Astrocyte (in vitro differentiated cells and primary cell): Measurements from ENCODE around the gene FAM168B. TPM values are rescaled to one million over a fixed set of nuclear protein-coding genes. Genes with fewer than 3 reads are reported as not detected.

ENCODE experiments used
- DNase-seq: peaks from one replicate; pipeline ENCODE4 v3.0.0-alpha.2; 2010; ENCODE audit warnings: low read depth
- FAIRE-seq: peaks from 2 replicates; lab custom pipeline; 2011; peaks lifted over from hg19 to GRCh38; lab: Jason Lieb, UNC
- H2AFZ ChIP-seq: 2 replicates; pipeline ENCODE4 v1.6.0; 2012; ENCODE audit warnings: low read depth, low read length, inconsistent platforms
- H3K27ac ChIP-seq: 2 replicates; pipeline ENCODE4 v1.5.1; 2011; ENCODE audit warnings: low read depth, low read length, inconsistent platforms
- H3K27me3 ChIP-seq: 2 replicates; pipeline ENCODE4 v1.6.0; 2011; ENCODE audit warnings: low read length, inconsistent platforms; ENCODE audit not compliant: insufficient read depth
- H3K36me3 ChIP-seq: 2 replicates; pipeline ENCODE4 v1.5.1; 2011; ENCODE audit warnings: low read length, inconsistent platforms; ENCODE audit not compliant: insufficient read depth
- H3K4me1 ChIP-seq: 2 replicates; pipeline ENCODE4 v1.5.1; 2011; ENCODE audit warnings: low read length, inconsistent platforms; ENCODE audit not compliant: insufficient read depth
- H3K4me2 ChIP-seq: 2 replicates; pipeline ENCODE4 v1.6.0; 2012; ENCODE audit warnings: low read length, inconsistent platforms
- H3K4me3 ChIP-seq: 2 replicates; pipeline ENCODE4 v1.5.1; 2011; ENCODE audit warnings: low read depth, mild to moderate bottlenecking, low read length, inconsistent platforms; ENCODE audit not compliant: insufficient read depth
- H3K79me2 ChIP-seq: 2 replicates; pipeline ENCODE4 v1.6.0; 2012; ENCODE audit warnings: mild to moderate bottlenecking, low read length, inconsistent platforms; ENCODE audit not compliant: insufficient read depth
- H3K9ac ChIP-seq: 2 replicates; pipeline ENCODE4 v1.6.0; 2012; ENCODE audit warnings: mild to moderate bottlenecking, low read length, inconsistent platforms
- H3K9me3 ChIP-seq: 2 replicates; pipeline ENCODE4 v1.5.1; 2012; ENCODE audit warnings: low read depth, mild to moderate bottlenecking, low read length, inconsistent platforms; ENCODE audit not compliant: insufficient read depth
- H4K20me1 ChIP-seq: 2 replicates; pipeline ENCODE4 v1.6.0; 2012; ENCODE audit warnings: low read length, inconsistent platforms; ENCODE audit not compliant: insufficient read depth
- H3K27ac Mint-ChIP-seq: one replicate; pipeline ENCODE4 v1.8.0; 2021; ENCODE audit warnings: mild to moderate bottlenecking, mixed read lengths; ENCODE audit not compliant: unreplicated experiment
- H3K27me3 Mint-ChIP-seq: one replicate; pipeline ENCODE4 v1.8.0; 2021; ENCODE audit warnings: low read depth, mixed read lengths; ENCODE audit not compliant: unreplicated experiment
- H3K36me3 Mint-ChIP-seq: one replicate; pipeline ENCODE4 v1.8.0; 2021; ENCODE audit warnings: low read depth, mixed read lengths; ENCODE audit not compliant: unreplicated experiment
- H3K4me1 Mint-ChIP-seq: one replicate; pipeline ENCODE4 v1.8.0; 2021; ENCODE audit warnings: low read depth, mixed read lengths; ENCODE audit not compliant: unreplicated experiment
- H3K4me3 Mint-ChIP-seq: one replicate; pipeline ENCODE4 v1.8.0; 2021; ENCODE audit warnings: mild to moderate bottlenecking, moderate library complexity, mixed read lengths; ENCODE audit not compliant: unreplicated experiment
- H3K9me3 Mint-ChIP-seq: one replicate; pipeline ENCODE4 v1.8.0; 2021; ENCODE audit warnings: mild to moderate bottlenecking, mixed read lengths; ENCODE audit not compliant: unreplicated experiment
- EZH2 ChIP-seq: IDR thresholded peaks from 2 replicates; pipeline ENCODE4 v1.6.1; 2012; ENCODE audit warnings: mild to moderate bottlenecking, low read length, inconsistent platforms; ENCODE audit not compliant: insufficient read depth
- total RNA-seq: library from RNA; stranded (reverse); gene quantifications from 2 replicates; pipeline ENCODE4 v1.2.1, GENCODE V29; 2021
- TF ChIP-seq, protein P1 (sequence below): IDR thresholded peaks from 2 replicates; pipeline ENCODE4 v1.5.1; 2011; ENCODE audit warnings: low read depth, mild to moderate bottlenecking, inconsistent platforms, low read length, moderate library complexity; ENCODE audit not compliant: insufficient read depth

Gene FAM168B
- total RNA-seq, 1 donor from 2014 or later, result 117 TPM

- H4K20me1 ChIP-seq, result no peaks in the 10 kb centered on the region
- no peak overlapping the region for H3K4me3 ChIP-seq
- H3K4me3 Mint-ChIP-seq, result no peak overlapping the region
- peaks cover 2% of the 10 kb centered on the region for H3K36me3 Mint-ChIP-seq
- no peaks in the 10 kb centered on the region for H3K36me3 ChIP-seq
- H3K9ac ChIP-seq, result no peak overlapping the region
- no peak overlapping the region for H3K27ac Mint-ChIP-seq
- TF ChIP-seq EZH2, result no peak
- TF ChIP-seq, protein P1, sequence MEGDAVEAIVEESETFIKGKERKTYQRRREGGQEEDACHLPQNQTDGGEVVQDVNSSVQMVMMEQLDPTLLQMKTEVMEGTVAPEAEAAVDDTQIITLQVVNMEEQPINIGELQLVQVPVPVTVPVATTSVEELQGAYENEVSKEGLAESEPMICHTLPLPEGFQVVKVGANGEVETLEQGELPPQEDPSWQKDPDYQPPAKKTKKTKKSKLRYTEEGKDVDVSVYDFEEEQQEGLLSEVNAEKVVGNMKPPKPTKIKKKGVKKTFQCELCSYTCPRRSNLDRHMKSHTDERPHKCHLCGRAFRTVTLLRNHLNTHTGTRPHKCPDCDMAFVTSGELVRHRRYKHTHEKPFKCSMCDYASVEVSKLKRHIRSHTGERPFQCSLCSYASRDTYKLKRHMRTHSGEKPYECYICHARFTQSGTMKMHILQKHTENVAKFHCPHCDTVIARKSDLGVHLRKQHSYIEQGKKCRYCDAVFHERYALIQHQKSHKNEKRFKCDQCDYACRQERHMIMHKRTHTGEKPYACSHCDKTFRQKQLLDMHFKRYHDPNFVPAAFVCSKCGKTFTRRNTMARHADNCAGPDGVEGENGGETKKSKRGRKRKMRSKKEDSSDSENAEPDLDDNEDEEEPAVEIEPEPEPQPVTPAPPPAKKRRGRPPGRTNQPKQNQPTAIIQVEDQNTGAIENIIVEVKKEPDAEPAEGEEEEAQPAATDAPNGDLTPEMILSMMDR, result no peak
- H3K79me2 ChIP-seq, result no peaks in the 10 kb centered on the region
- H3K9me3 Mint-ChIP-seq, result peaks cover 9% of the 10 kb centered on the region
- no peaks in the 10 kb centered on the region for H3K4me1 ChIP-seq
- FAIRE-seq (no peak), DNase-seq (no peak)
- no peak overlapping the region for H3K4me2 ChIP-seq
- H3K27me3 Mint-ChIP-seq, result peaks cover 47% of the 10 kb centered on the region
- H3K27ac ChIP-seq, result no peak overlapping the region
- peaks cover 14% of the 10 kb centered on the region for H3K27me3 ChIP-seq
- H3K4me1 Mint-ChIP-seq, result no peaks in the 10 kb centered on the region
- H2AFZ ChIP-seq, result no peak overlapping the region
- peaks cover 11% of the 10 kb centered on the region for H3K9me3 ChIP-seq
These were observed 61.8 kb downstream of the FAM168B start for GRCh38 chr2:131031431-131031841.

- no peak overlapping the region for H3K27ac Mint-ChIP-seq
- H3K27ac ChIP-seq, result no peak overlapping the region
These were observed 62.7 kb downstream of the FAM168B start for GRCh38 chr2:131030478-131030971.

GRCh38 chr2:131029812-131030211 lies 63.4 kb downstream of the FAM168B start:
- TF ChIP-seq, protein P1, result no peak
- no peak for TF ChIP-seq EZH2
- peaks cover 11% of the 10 kb centered on the region for H3K9me3 Mint-ChIP-seq
- FAIRE-seq, result no peak
- H3K27me3 Mint-ChIP-seq, result peaks cover 48% of the 10 kb centered on the region
- H3K4me3 Mint-ChIP-seq, result no peak overlapping the region
- H3K4me1 Mint-ChIP-seq, result no peaks in the 10 kb centered on the region
- Histone ChIP-seq H3K27me3 (peaks cover 11% of the 10 kb centered on the region), H3K9me3 (peaks cover 11% of the 10 kb centered on the region), H3K9ac (no peak overlapping the region), H2AFZ (no peak overlapping the region), H3K36me3 (no peaks in the 10 kb centered on the region), H3K79me2 (no peaks in the 10 kb centered on the region), H4K20me1 (no peaks in the 10 kb centered on the region), H3K27ac (no peak overlapping the region), H3K4me2 (no peak overlapping the region), H3K4me3 (no peak overlapping the region), H3K4me1 (no peaks in the 10 kb centered on the region)
- no peaks in the 10 kb centered on the region for H3K36me3 Mint-ChIP-seq
- no peak for DNase-seq
- H3K27ac Mint-ChIP-seq, result no peak overlapping the region

More at GRCh38 chr2:131030478-131030971, 62.7 kb downstream of the FAM168B start:
- DNase-seq (no peak), FAIRE-seq (no peak)
- Mint-ChIP-seq H3K4me3 (no peak overlapping the region), H3K9me3 (peaks cover 9% of the 10 kb centered on the region), H3K27me3 (peaks cover 42% of the 10 kb centered on the region), H3K4me1 (no peaks in the 10 kb centered on the region), H3K36me3 (no peaks in the 10 kb centered on the region)
- H3K79me2 ChIP-seq, result no peaks in the 10 kb centered on the region
- H3K9me3 ChIP-seq, result peaks cover 11% of the 10 kb centered on the region
- H4K20me1 ChIP-seq, result no peaks in the 10 kb centered on the region
- H3K4me3 ChIP-seq, result no peak overlapping the region
- no peak overlapping the region for H3K4me2 ChIP-seq
- TF ChIP-seq, protein P1, result no peak
- TF ChIP-seq EZH2, result no peak
- no peaks in the 10 kb centered on the region for H3K36me3 ChIP-seq
- H2AFZ ChIP-seq, result no peak overlapping the region
- H3K9ac ChIP-seq, result no peak overlapping the region
- H3K27me3 ChIP-seq, result peaks cover 9% of the 10 kb centered on the region
- H3K4me1 ChIP-seq, result no peaks in the 10 kb centered on the region
